GM12874 (cell line): ENCODE measurements around the gene SENP2.

Source experiments
- CTCF ChIP-seq: IDR thresholded peaks from 2 replicates; pipeline ENCODE4 v1.5.1; 2011; ENCODE audit warnings: low read depth, mild to moderate bottlenecking, control low read depth, low read length, moderate library complexity; ENCODE audit not compliant: insufficient read depth

The SENP2 gene

DNA sequence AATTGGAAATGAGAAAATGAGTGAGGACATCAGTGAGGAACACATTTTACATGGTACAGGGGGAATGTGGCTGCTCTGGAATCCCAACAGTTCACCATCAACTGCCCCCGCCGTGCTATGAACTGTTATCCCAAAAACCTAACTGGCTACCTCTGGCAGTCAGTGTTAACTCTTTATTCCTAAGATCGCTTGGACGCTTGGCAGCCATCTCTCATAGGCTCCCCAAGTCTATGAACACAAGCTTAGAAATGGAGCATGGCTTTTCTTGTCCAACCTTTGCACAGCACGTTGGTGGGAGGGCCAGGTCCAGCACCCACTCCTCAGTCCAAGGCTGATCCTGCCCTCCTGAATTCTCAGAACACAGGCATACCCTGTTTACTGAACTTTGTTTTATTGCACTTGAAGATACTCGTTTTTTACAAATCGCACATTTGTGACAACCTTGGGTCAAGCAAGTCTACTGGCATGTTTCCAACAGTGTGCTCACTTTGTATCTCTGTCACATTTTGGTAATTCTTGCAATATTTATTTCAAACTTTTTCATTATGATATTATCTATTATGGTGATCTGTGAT, 53.6 kb downstream of the SENP2 start:
- TF ChIP-seq CTCF: no peak

- TF ChIP-seq CTCF: no peak
These were observed 54.2 kb downstream of the SENP2 start for GRCh38 chr3:185640308-185640707.

- no peak for TF ChIP-seq CTCF
These were observed 59.7 kb downstream of the SENP2 start for GRCh38 chr3:185645596-185646381.

- TF ChIP-seq CTCF: no peak
These were observed 60.5 kb downstream of the SENP2 start for GRCh38 chr3:185646382-185647133.

DNA sequence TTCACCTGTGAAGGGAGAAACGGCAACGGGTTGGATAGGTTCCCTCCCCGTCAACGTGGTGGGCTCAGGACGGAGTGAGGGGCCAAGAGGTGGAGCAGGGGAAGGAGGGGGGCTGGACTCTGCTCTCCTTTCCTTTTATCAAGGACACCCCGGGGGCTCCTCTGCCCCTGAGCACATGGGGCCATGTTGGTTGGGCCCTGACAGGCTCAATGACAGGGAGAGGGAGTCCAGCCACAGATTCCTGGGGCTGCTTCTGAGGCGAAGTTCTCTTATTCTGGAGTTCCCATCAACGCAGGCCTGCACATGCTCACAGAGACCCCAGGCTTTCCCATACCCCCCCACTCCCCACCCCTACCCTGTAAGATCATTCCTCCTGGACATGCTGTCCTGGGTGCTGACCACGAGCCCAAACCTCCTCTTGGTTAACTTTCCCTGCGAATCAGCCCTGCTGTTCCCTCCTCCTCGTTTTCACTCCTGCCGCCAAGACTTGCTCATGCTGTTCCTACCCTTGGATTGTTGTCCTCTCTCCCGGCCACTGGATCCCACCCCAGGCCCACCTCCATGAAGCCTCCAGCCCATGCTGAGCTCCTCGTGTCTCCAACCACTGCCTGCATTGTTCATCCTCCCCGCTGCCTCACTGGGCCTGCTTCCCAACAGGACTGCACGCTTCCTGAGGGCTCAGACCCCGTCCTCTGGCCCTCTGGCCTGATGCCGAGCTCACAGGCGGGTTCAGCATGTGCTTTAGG, 61.2 kb downstream of the SENP2 start:
- no peak for TF ChIP-seq CTCF

GRCh38 chr3:185647880-185648210, 61.8 kb downstream of the SENP2 start:
- no peak for TF ChIP-seq CTCF

DNA sequence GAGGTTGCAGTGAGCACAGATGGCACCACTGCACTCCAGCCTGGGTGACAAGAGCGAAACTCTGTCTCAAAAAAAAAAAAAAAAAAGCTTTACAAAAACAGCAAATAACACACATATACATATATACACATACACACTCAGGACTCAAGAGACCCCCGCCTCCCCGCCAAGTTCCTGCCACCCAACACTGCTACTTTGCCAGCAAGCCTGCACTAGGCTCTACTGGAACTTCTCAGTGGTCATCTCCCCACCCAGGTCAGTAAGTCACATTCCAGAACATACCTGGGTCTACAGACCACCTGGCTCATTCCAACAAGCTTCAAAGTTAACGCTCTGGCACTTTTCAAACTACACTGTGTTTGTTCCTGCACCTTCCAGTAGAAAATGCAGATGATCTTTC, 62.3 kb downstream of the SENP2 start:
- TF ChIP-seq CTCF: no peak
